NCI-H1105 (cell line): ENCODE data around the gene CALM1.

Experiments
- DNase-seq: peaks from one replicate; lab custom pipeline; 2025; lab: John Stamatoyannopoulos, UW

CALM1 gene

GRCh38 chr14:90396341-90397339 is at the start of gene CALM1:
Gene CALM1 (plus strand): TSS chr14:90397029. CDS start chr14:90397231, 202 bp downstream.
- DNase-seq = peak; percentile 85

- no peak for DNase-seq
Measured at GRCh38 chr14:90348270-90348669, 48.6 kb upstream of the CALM1 start.

GRCh38 chr14:90349739-90350138 is 47.1 kb upstream of the CALM1 start:
- DNase-seq = no peak

- DNase-seq = no peak
Measured at GRCh38 chr14:90354551-90355298, 42.1 kb upstream of the CALM1 start.

- no peak for DNase-seq
Measured at GRCh38 chr14:90355540-90356518, 41.0 kb upstream of the CALM1 start.

- DNase-seq = no peak
Measured at GRCh38 chr14:90356925-90357324, 39.9 kb upstream of the CALM1 start.

GRCh38 chr14:90358359-90358758 is 38.5 kb upstream of the CALM1 start:
- no peak for DNase-seq

GRCh38 chr14:90361865-90362557 is 34.8 kb upstream of the CALM1 start:
- DNase-seq = no peak

GRCh38 chr14:90362558-90362896 is 34.3 kb upstream of the CALM1 start:
- no peak for DNase-seq

GRCh38 chr14:90368946-90369721 is 27.7 kb upstream of the CALM1 start:
- no peak for DNase-seq

- no peak for DNase-seq
Measured at GRCh38 chr14:90373887-90374286, 22.9 kb upstream of the CALM1 start.

- DNase-seq = no peak
Measured at GRCh38 chr14:90374813-90375212, 22.0 kb upstream of the CALM1 start.

- no peak for DNase-seq
Measured at GRCh38 chr14:90375934-90376333, 20.9 kb upstream of the CALM1 start.

GRCh38 chr14:90378249-90378648 is 18.6 kb upstream of the CALM1 start:
- DNase-seq = no peak

GRCh38 chr14:90379106-90379505 is 17.7 kb upstream of the CALM1 start:
- DNase-seq = no peak

- DNase-seq = no peak
Measured at GRCh38 chr14:90381011-90381786, 15.6 kb upstream of the CALM1 start.

- DNase-seq = peak; percentile 80
Measured at GRCh38 chr14:90381999-90382451, 14.8 kb upstream of the CALM1 start.

GRCh38 chr14:90382491-90383125 is 14.2 kb upstream of the CALM1 start:
- DNase-seq = peak; percentile 67

GRCh38 chr14:90383126-90383730 is 13.6 kb upstream of the CALM1 start:
- DNase-seq = peak; percentile 99
